OCI-LY3 (cell line): ENCODE data around the gene ZNF778.

Experiments
- H2AFZ ChIP-seq: fragments of 200-600, 300-600 bp; shearing (Covaris generic); 2 replicates; pipeline ENCODE4 v1.6.0; 2014; ENCODE audit warnings: antibody characterized with exemption, low read depth, low read length
- H3K27ac ChIP-seq: fragments of 200-600, 300-600 bp; sonication (generic); 2 replicates; pipeline ENCODE4 v1.5.1; 2014; ENCODE audit warnings: mild to moderate bottlenecking, low read length, moderate library complexity, mixed read lengths
- H3K27me3 ChIP-seq: fragments of 200-600, 300-600 bp; sonication (generic); 2 replicates; pipeline ENCODE4 v1.6.1; 2014; ENCODE audit warnings: low read depth, low read length, mixed read lengths
- H3K36me3 ChIP-seq: fragments of 200-600, 300-600 bp; sonication (generic); replicated peaks from 2 replicates; pipeline ENCODE3; 2014; ENCODE audit warnings: low read depth, low read length, mixed read lengths
- H3K4me1 ChIP-seq: fragments of 300-600, 200-600 bp; sonication (generic); 2 replicates; pipeline ENCODE4 v1.6.1; 2014; ENCODE audit warnings: low read length, mixed read lengths
- H3K4me2 ChIP-seq: fragments of 200-600, 300-600 bp; sonication (generic); 2 replicates; pipeline ENCODE4 v1.6.1; 2014; ENCODE audit warnings: low read length, mixed read lengths
- H3K4me3 ChIP-seq: fragments of 300-600, 200-600 bp; sonication (generic); 2 replicates; pipeline ENCODE4 v1.5.1; 2014; ENCODE audit warnings: antibody characterized with exemption, mild to moderate bottlenecking, low read length, moderate library complexity
- H3K79me2 ChIP-seq: fragments of 300-600, 200-600 bp; shearing (Covaris generic); 2 replicates; pipeline ENCODE4 v1.6.1; 2014; ENCODE audit warnings: mild to moderate bottlenecking, low read length, mixed read lengths
- H3K9ac ChIP-seq: fragments of 300-600, 200-600 bp; shearing (Covaris generic); 2 replicates; pipeline ENCODE4 v1.6.0; 2014; ENCODE audit warnings: mild to moderate bottlenecking, low read length, moderate library complexity
- H3K9me3 ChIP-seq: fragments of 200-600, 300-600 bp; shearing (Covaris generic); 2 replicates; pipeline ENCODE4 v1.6.1; 2014; ENCODE audit warnings: low read length, mixed read lengths; ENCODE audit not compliant: insufficient read depth
- H4K20me1 ChIP-seq: fragments of 200-600, 300-600 bp; sonication (generic); 2 replicates; pipeline ENCODE4 v1.6.1; 2016; ENCODE audit warnings: low read length, mixed read lengths; ENCODE audit not compliant: insufficient read depth
- CTCF ChIP-seq: fragments of 200-600, 300-600 bp; sonication (generic); IDR thresholded peaks from 2 replicates; pipeline ENCODE4 v1.5.1; 2014; ENCODE audit warnings: antibody characterized with exemption, low read length, low read depth
- EZH2phosphoT487 ChIP-seq: fragments of 200-600 bp; shearing (Covaris generic); IDR thresholded peaks from 2 replicates; pipeline ENCODE4 v1.6.1; 2018; ENCODE audit warnings: antibody characterized with exemption, mixed run types, low read depth

ZNF778 gene

GRCh38 chr16:89170346-89171215, 46.9 kb upstream of the ZNF778 start:
- Histone ChIP-seq H3K4me2 (peak overlapping the region; percentile 99), H3K9me3 (no peaks in the 10 kb centered on the region), H3K4me1 (peaks cover 33% of the 10 kb centered on the region), H3K79me2 (no peaks in the 10 kb centered on the region), H3K27me3 (peaks cover 45% of the 10 kb centered on the region), H4K20me1 (no peaks in the 10 kb centered on the region; the same call in 1 of the 2 replicates), H3K36me3 (no peaks in the 10 kb centered on the region), H3K9ac (peak overlapping the region; percentile 42; the same call in 1 of the 2 replicates), H3K27ac (no peak overlapping the region), H2AFZ (peak overlapping the region; percentile 86), H3K4me3 (peak overlapping the region; percentile 78)
- TF ChIP-seq EZH2phosphoT487, result no peak
- 0 out of 2 replicates have a peak, but pooled peaks have one; percentile 10 for TF ChIP-seq CTCF

- peaks cover 45% of the 10 kb centered on the region for H3K27me3 ChIP-seq
- TF ChIP-seq EZH2phosphoT487 (no peak), CTCF (no peak)
- H3K79me2 ChIP-seq, result no peaks in the 10 kb centered on the region
- H3K36me3 ChIP-seq, result no peaks in the 10 kb centered on the region
- peak within 1 kb of the TSS; percentile 42; the same call in 1 of the 2 replicates for H3K9ac ChIP-seq
- H3K4me2 ChIP-seq, result peak within 1 kb of the TSS; percentile 99
- no peaks in the 10 kb centered on the region for H3K9me3 ChIP-seq
- H3K4me3 ChIP-seq, result peak within 1 kb of the TSS; percentile 78
- peak within 1 kb of the TSS; percentile 86 for H2AFZ ChIP-seq
- no peaks in the 10 kb centered on the region; the same call in 1 of the 2 replicates for H4K20me1 ChIP-seq
- H3K4me1 ChIP-seq, result peaks cover 33% of the 10 kb centered on the region
- no peak within 1 kb of the TSS for H3K27ac ChIP-seq
Observed at GRCh38 chr16:89171216-89172170, 46.0 kb upstream of the ZNF778 start, which contains the start of gene CDH15. CDH15 (plus strand) TSS chr16:89171748; CDS start chr16:89171832, 84 bp downstream.

DNA sequence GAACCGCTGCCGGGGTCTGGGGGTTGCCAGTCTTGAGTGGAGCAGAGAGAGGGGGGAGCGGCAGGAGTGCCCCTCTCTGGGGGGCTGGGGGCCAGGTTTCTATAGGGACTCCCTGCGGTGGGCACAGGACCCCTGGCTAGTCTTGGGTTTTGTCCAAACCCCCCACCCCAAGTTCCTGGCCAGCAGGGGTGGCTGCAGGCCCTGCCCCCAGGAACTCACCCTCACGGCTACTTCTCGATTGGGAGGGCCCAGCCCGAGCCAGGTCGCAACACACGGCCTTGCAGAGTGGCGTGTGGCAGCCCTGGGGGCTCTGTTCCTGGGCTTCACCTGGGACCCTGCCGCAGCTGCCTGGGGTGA, 45.4 kb upstream of the ZNF778 start:
- Histone ChIP-seq H3K79me2 (no peaks in the 10 kb centered on the region), H3K4me1 (peaks cover 30% of the 10 kb centered on the region), H4K20me1 (no peaks in the 10 kb centered on the region; the same call in 1 of the 2 replicates), H3K4me2 (no peak overlapping the region), H3K9ac (no peak overlapping the region), H3K4me3 (no peak overlapping the region), H3K27ac (no peak overlapping the region), H3K9me3 (no peaks in the 10 kb centered on the region), H2AFZ (no peak overlapping the region), H3K27me3 (peaks cover 45% of the 10 kb centered on the region), H3K36me3 (no peaks in the 10 kb centered on the region)
- TF ChIP-seq EZH2phosphoT487, result no peak
- no peak for TF ChIP-seq CTCF
